ENCODE results near the gene SNX21.

- TF ChIP-seq CTCF (conservative IDR thresholded peaks at IDR 0.05): no peak
- no peak for TF ChIP-seq EZH2 (IDR thresholded peaks at IDR 0.05; ENCODE audit: low read depth)
Observed at GRCh38 chr20:45818239-45818638, 15.4 kb upstream of the SNX21 start.

Data from PC-9 (cell line).